ENCODE measurements around the gene CREG2.

The CREG2 gene, protein sequence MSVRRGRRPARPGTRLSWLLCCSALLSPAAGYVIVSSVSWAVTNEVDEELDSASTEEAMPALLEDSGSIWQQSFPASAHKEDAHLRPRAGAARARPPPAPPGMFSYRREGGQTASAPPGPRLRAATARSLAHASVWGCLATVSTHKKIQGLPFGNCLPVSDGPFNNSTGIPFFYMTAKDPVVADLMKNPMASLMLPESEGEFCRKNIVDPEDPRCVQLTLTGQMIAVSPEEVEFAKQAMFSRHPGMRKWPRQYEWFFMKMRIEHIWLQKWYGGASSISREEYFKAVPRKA

DNA sequence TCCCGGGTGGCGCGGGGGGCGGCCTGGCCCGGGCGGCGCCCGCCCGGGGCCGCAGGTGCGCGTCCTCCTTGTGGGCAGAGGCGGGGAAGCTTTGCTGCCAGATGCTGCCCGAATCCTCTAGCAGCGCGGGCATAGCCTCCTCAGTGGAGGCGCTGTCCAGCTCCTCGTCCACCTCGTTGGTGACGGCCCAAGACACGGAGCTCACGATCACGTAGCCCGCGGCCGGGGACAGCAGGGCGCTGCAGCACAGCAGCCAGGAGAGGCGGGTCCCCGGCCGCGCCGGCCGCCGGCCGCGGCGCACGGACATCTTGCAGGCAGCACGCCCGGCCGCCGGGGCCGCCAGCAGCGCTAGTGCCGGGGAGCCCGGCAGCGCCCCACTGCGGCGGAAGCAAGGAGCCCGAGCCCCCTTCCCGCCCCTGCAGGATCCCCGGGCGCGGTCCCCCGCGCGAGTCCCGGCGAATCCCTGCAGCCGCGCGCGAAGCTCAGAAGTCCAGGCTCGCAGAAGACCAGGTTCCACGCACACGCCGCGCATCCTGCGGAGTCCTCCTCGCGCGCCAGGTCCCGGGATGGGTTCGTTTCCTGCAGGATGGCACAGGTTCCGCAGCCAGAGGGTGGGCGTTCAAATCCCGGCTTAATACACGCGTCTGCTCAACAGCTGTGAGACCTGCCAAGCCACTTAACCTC lies at the start of gene CREG2:
Gene CREG2, minus strand, starts transcription at position 353 of the 684 bp plus-strand sequence. Its CDS starts 46 bp downstream, at position 307.
- TF ChIP-seq, protein P1, sequence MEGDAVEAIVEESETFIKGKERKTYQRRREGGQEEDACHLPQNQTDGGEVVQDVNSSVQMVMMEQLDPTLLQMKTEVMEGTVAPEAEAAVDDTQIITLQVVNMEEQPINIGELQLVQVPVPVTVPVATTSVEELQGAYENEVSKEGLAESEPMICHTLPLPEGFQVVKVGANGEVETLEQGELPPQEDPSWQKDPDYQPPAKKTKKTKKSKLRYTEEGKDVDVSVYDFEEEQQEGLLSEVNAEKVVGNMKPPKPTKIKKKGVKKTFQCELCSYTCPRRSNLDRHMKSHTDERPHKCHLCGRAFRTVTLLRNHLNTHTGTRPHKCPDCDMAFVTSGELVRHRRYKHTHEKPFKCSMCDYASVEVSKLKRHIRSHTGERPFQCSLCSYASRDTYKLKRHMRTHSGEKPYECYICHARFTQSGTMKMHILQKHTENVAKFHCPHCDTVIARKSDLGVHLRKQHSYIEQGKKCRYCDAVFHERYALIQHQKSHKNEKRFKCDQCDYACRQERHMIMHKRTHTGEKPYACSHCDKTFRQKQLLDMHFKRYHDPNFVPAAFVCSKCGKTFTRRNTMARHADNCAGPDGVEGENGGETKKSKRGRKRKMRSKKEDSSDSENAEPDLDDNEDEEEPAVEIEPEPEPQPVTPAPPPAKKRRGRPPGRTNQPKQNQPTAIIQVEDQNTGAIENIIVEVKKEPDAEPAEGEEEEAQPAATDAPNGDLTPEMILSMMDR (conservative IDR thresholded peaks at IDR 0.05; ENCODE audit: control insufficient read depth, insufficient read depth, low read depth, low read length), result peak; percentile 19
- DNase-seq (ENCODE audit: low read depth), result peak; percentile 42

DNA sequence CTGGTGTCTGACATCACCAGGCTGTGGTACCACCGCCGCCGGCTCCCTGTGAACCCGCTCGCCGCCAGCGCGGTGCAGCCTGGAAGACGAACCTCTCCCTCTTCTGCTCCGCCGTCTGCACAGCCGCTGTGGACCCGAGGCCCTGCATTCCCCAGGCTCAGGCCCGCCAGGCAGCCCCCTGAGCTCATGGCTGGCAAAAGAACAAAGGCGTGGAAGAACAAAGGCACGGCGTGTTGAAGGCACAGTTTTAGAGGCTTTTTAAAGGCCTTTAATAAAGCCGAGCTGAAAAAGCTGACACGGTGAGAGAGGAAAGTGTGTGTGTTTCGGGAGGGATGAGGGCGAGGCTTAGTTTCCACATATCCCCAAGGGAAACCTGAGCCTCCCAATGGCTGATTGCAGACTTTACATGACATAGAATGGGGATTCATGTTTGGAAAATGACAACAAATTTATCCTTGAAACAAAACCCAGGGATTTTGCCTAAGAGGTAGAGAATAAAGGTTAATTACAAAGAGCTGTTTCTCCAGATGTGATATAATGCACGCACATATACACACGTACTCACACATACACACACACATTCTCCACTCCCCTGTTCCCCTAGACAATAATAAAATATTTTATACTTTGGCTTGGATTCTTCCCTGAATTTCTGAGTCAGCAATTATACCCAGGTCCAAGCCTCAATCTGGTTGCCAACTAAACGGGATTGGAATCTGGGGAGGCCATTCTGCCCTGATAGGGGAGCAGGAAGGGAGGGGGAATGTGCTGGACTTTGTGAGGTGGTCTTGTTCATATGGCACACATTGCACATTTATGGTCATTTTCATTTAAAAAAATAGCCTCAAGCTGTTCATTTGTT lies 47.9 kb upstream of the CREG2 start:
- peak; percentile 82 for DNase-seq (ENCODE audit: low read depth)
- H3K4me3 ChIP-seq (ENCODE audit: control insufficient read depth, low read depth, low read length), result no peak overlapping the region
- TF ChIP-seq, protein P1 (conservative IDR thresholded peaks at IDR 0.05; ENCODE audit: control insufficient read depth, insufficient read depth, low read depth, low read length), result no peak

More for the DNA sequence above, at the start of gene CREG2:
- peak within 1 kb of the TSS; percentile 41 for H3K4me3 ChIP-seq (ENCODE audit: control insufficient read depth, low read depth, low read length)

DNA sequence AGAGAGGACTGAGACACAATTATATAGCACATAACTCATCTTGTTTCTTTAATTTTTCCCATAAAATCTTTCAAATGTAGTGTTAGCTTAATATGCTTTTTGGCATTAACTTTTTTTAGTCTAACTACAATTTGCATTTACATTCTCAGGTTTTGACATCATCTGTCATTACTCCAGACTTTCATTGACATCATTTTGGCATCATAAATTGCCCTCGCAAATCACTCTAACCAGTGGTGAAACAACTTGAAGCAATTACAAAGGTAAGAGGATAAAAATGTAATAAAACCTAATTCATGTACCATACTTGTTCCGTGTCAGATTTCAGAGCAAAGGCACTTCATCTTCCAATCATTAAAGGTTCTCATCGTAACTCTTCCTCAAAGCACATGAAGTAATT lies 46.2 kb upstream of the CREG2 start:
- H3K4me3 ChIP-seq (ENCODE audit: control insufficient read depth, low read depth, low read length), result no peak overlapping the region
- peak; percentile 56 for DNase-seq (ENCODE audit: low read depth)
- TF ChIP-seq, protein P1 (conservative IDR thresholded peaks at IDR 0.05; ENCODE audit: control insufficient read depth, insufficient read depth, low read depth, low read length), result no peak

DNA sequence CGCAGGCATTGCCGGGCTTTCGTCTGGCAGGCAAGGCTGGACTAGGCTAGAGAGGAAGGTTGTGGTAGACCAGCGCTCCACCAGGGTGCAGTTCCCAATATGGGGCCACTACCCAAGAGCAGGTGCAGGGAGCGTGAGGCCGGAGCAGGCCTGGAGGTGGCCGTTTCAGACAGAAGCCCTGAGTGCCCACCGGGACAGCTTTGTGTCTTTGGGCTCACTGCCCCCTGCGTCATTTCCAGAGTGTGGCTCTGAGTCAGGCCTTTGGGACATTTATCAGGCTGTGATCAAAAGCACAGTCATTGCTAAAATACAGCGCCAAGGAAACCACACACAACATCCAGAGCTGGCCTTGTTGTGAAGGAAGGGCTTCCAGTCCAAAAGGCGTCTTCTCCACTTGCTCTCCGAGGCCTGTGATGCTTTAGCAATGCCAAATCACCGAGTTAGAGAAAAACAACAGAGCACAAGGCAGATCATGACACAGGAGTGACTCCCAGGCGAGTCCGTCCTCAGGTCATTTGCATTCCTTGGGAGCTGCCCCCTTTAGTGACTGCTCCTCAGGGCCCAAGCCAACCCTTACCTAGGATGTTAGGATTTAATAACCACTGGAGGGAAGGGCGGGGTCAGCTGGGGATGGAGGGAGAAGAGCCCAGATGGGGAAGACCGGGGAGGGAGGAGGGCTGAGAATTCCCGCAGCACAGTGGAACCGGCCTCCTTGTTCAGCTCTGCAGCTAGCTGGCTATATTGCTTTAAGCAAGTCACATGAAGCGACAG lies 45.3 kb upstream of the CREG2 start:
- TF ChIP-seq, protein P1 (conservative IDR thresholded peaks at IDR 0.05; ENCODE audit: control insufficient read depth, insufficient read depth, low read depth, low read length), result no peak
- peak; percentile 85 for DNase-seq (ENCODE audit: low read depth)
- no peak overlapping the region for H3K4me3 ChIP-seq (ENCODE audit: control insufficient read depth, low read depth, low read length)

DNA sequence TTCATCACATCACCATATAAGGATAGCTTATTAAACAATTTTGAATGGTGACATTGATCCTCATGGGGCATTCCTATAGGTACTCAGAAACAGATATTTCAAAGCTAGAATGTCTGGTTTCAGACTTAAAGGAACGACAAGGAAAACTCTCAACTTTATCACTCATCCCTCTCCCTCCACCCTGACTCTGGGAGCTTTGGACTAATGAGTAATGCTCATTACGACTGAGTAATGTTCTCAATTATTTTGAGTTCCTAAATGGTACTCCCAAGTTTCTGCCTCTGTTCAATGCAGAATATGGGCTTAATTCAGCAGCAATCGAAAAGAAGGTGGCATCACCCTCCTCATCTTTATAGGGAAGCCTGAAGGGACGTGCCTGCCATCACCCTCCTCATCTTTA lies 44.2 kb upstream of the CREG2 start:
- DNase-seq (ENCODE audit: low read depth), result peak; percentile 65
- TF ChIP-seq, protein P1 (conservative IDR thresholded peaks at IDR 0.05; ENCODE audit: control insufficient read depth, insufficient read depth, low read depth, low read length), result no peak
- H3K4me3 ChIP-seq (ENCODE audit: control insufficient read depth, low read depth, low read length), result no peak overlapping the region

DNA sequence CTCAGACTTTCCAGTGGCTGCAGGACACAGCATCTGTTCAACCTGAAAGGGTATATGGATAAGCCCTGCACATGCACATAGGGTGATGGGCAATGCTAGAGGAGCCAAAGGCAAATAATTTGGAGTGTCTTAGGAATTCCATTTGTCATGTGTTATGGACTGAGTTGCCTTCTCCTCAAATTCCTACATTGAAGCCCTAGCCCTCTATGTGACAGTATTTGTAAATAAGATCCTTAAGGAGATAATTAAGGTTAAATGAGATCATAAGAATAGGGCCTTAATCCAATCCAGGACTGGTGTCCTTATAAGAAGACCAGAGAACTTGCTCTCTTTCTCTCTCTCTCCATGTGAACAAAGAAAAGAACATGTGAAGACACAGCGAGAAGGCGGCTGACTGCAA lies 42.9 kb upstream of the CREG2 start:
- TF ChIP-seq, protein P1 (conservative IDR thresholded peaks at IDR 0.05; ENCODE audit: control insufficient read depth, insufficient read depth, low read depth, low read length), result no peak
- no peak for DNase-seq (ENCODE audit: low read depth)
- H3K4me3 ChIP-seq (ENCODE audit: control insufficient read depth, low read depth, low read length), result no peak overlapping the region

Data from fibroblast of mammary gland (primary cell).